Spleen (tissue), 11 donors: Measurements from ENCODE around the gene MUC20. TPM values are rescaled to one million over a fixed set of nuclear protein-coding genes. Genes with fewer than 3 reads are reported as not detected.
"Not testable (repeated sequence)": the region's sequence is repeated elsewhere in the genome, so short reads cannot be mapped to it uniquely, and the experiment has no call there.

Source experiments
- DNase-seq: peaks from one replicate; pipeline ENCODE4 v3.0.0-alpha.2; 2020
- H3K27ac ChIP-seq, 8 donors: fragments of 200-600 bp; sonication (generic) in 7 of 8; 1 replicate in 4 of 8; 2 replicates in 4 of 8; pipeline versions ENCODE4 v1.5.0 to v1.8.0; 2016 to 2021; ENCODE audit warnings: inconsistent platforms in 4 of 8, mild to moderate bottlenecking in 4 of 8, moderate library complexity in 1 of 8
- H3K27me3 ChIP-seq, 7 donors: fragments of 200-600 bp; sonication (generic) in 6 of 7; replicated peaks in 1 of 7; 1 replicate in 4 of 7; 2 replicates in 3 of 7; pipeline versions ENCODE4 v1.5.0 to v1.8.0; 2016 to 2021; ENCODE audit warnings: inconsistent platforms in 3 of 7, mild to moderate bottlenecking in 1 of 7
- H3K36me3 ChIP-seq, 6 donors: fragments of 200-600 bp; sonication (generic) in 5 of 6; 1 replicate in 4 of 6; 2 replicates in 2 of 6; pipeline versions ENCODE4 v1.5.0 to v1.8.0; 2016 to 2021; ENCODE audit warnings: inconsistent platforms in 2 of 6
- H3K4me1 ChIP-seq, 6 donors: fragments of 200-600 bp; sonication (generic) in 5 of 6; 1 replicate in 3 of 6; 2 replicates in 3 of 6; pipeline versions ENCODE4 v1.5.0 to v1.8.0; 2016 to 2021; ENCODE audit warnings: inconsistent platforms in 3 of 6
- H3K4me3 ChIP-seq, 8 donors: fragments of 200-600 bp; sonication (generic) in 7 of 8; 1 replicate in 4 of 8; 2 replicates in 4 of 8; pipeline versions ENCODE4 v1.5.0 to v1.8.0; 2016 to 2021; ENCODE audit warnings: inconsistent platforms in 4 of 8, mild to moderate bottlenecking in 4 of 8, moderate library complexity in 2 of 8
- H3K9me3 ChIP-seq, 8 donors: fragments of 200-600 bp; sonication (generic) in 7 of 8; 1 replicate in 4 of 8; 2 replicates in 4 of 8; pipeline versions ENCODE4 v1.5.0 to v1.8.0; 2016 to 2021; ENCODE audit warnings: inconsistent platforms in 4 of 8
- POLR2A ChIP-seq, 3 donors: fragments of 450-650 bp; IDR thresholded peaks; one replicate each; pipeline ENCODE4 v1.5.1; 2017; ENCODE audit warnings: antibody characterized with exemption in 3 of 3, mild to moderate bottlenecking in 1 of 3
- POLR2AphosphoS5 ChIP-seq, 3 donors: sonication (generic); formaldehyde crosslinking; IDR thresholded peaks; one replicate each; pipeline ENCODE4 v1.5.1; 2017; ENCODE audit warnings: antibody characterized with exemption in 3 of 3
- whole genome bisulfite sequencing, 5 donors: extraction: QIAGEN DNeasy Blood & Tissue Kit in 3 of 5; methylation state at CpG; one replicate each; pipeline versions ENCODE4 v1.1.5 to v1.1.7; 2013 to 2018; 5-methylcytosine and 5-hydroxymethylcytosine counted together
- intact Hi-C: fragments of 100-400 bp; cut with DNase I; formaldehyde crosslinking; loops from one replicate; pipeline ENCODE4 v1.15.0; 2023; ENCODE audit warnings: low total_unique reads
- polyA plus RNA-seq, 3 donors: library from polyadenylated mRNA; stranded (reverse); fragments of 200-250 nt; gene quantifications; one replicate each; pipeline ENCODE4 v1.2.1, GENCODE V29; 2013
- total RNA-seq, 7 donors: library from RNA; depleted of rRNA in 3 of 7; stranded (reverse); fragments of >200 nt in 3 of 7; fragmentation: NEBNext Ultra II Directional in 4 of 7; extraction: Animal tissue kit (Norgen Biotek cat#: 25700) in 4 of 7; gene quantifications; one replicate each; pipeline versions ENCODE4 v1.1.0 to v1.2.1, GENCODE V29; 2016 to 2021
- TF ChIP-seq, protein P1 (sequence below), 11 experiments: fragments of 200-600 bp in 7 of 11; fragments of 450-650 bp in 4 of 11; sonication (generic) in 4 of 11; IDR thresholded peaks in 8 of 11; conservative IDR thresholded peaks in 3 of 11; 1 replicate in 7 of 11; 2 replicates in 4 of 11; pipeline versions ENCODE4 v1.4.0 to v1.8.0; 2016 to 2021; ENCODE audit warnings: antibody characterized with exemption in 11 of 11, inconsistent platforms in 4 of 11, mild to moderate bottlenecking in 1 of 11
- donor health status: healthy with polysubstance abuse.
- donor health status: DM: no; HTN: no; CAD: no; lungs with moderate emphysema.
- donor health status: DM: no; HTN: no; CAD: no.
- donor health status: Bipolar disorder and iron deficiency.
- donor health status: healthy.
- donor health status: DM: no; HTN: no; CAD: no.
- donor health status: DM: yes; HTN: yes; CAD: no.

MUC20 gene
- total and polyA plus RNA-seq, 10 donors: 0.38 to 13.6 (median 3.2) TPM

DNA sequence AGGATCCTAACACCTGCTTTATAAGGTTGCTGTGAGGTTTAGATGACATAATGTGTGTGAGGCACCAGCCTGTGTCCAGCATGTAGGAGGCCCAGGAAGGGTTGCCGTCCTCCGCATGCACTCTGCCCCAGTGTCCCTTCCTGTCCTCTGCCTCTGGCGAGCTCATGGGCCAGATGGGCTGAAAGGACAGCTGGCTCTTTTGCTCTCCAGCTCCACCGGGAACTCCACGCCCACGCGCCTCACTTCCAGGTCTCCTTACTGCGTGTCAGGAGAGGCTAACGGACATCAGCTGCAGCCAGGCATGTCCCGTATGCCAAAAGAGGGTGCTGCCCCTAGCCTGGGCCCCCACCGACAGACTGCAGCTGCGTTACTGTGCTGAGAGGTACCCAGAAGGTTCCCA, 12.2 kb downstream of the MUC20 start:
- peaks cover 0 to 80% (median 0%) of the 10 kb centered on the region in 6 donors for H3K36me3 ChIP-seq
- TF ChIP-seq POLR2A (IDR thresholded peaks at IDR 0.05) (no peak), POLR2AphosphoS5 (IDR thresholded peaks at IDR 0.05) (no peak)
- TF ChIP-seq, protein P1, sequence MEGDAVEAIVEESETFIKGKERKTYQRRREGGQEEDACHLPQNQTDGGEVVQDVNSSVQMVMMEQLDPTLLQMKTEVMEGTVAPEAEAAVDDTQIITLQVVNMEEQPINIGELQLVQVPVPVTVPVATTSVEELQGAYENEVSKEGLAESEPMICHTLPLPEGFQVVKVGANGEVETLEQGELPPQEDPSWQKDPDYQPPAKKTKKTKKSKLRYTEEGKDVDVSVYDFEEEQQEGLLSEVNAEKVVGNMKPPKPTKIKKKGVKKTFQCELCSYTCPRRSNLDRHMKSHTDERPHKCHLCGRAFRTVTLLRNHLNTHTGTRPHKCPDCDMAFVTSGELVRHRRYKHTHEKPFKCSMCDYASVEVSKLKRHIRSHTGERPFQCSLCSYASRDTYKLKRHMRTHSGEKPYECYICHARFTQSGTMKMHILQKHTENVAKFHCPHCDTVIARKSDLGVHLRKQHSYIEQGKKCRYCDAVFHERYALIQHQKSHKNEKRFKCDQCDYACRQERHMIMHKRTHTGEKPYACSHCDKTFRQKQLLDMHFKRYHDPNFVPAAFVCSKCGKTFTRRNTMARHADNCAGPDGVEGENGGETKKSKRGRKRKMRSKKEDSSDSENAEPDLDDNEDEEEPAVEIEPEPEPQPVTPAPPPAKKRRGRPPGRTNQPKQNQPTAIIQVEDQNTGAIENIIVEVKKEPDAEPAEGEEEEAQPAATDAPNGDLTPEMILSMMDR (IDR thresholded peaks at IDR 0.05 in 8 of 11, conservative IDR thresholded peaks at IDR 0.05 in 3 of 11): no peak
- 77 to 84% (median 81%) methylated on average over 10 to 12 of the region's 12 CpGs for WGBS, 5 donors
- H3K9me3 ChIP-seq: no peaks in the 10 kb centered on the region
- intact Hi-C loops: no loop called here
- H3K4me3 ChIP-seq: no peak overlapping the region
- H3K27me3 ChIP-seq: no peaks in the 10 kb centered on the region
- no peaks in the 10 kb centered on the region for H3K4me1 ChIP-seq
- H3K27ac ChIP-seq: no peak overlapping the region
- DNase-seq: no peak

- TF ChIP-seq, protein P1 (IDR thresholded peaks at IDR 0.05 in 8 of 11, conservative IDR thresholded peaks at IDR 0.05 in 3 of 11): no peak
- no peak for TF ChIP-seq POLR2AphosphoS5 (IDR thresholded peaks at IDR 0.05)
- TF ChIP-seq POLR2A (IDR thresholded peaks at IDR 0.05): no peak
- Histone ChIP-seq H3K36me3 (peaks cover 0 to 74% (median 0%) of the 10 kb centered on the region in 6 donors), H3K4me3 (no peak overlapping the region), H3K4me1 (no peaks in the 10 kb centered on the region), H3K9me3 (no peaks in the 10 kb centered on the region), H3K27ac (no peak overlapping the region), H3K27me3 (no peaks in the 10 kb centered on the region)
- WGBS, 5 donors: 74 to 84% (median 78%) methylated on average over 16 of the region's 16 CpGs
- intact Hi-C loops: no loop called here
- DNase-seq: no peak
Measured at GRCh38 chr3:195735036-195735695, 14.4 kb downstream of the MUC20 start.

- H3K27me3 ChIP-seq: no peaks in the 10 kb centered on the region
- intact Hi-C loops: no loop called here
- DNase-seq: no peak
Measured at GRCh38 chr3:195736866-195737490, 16.2 kb downstream of the MUC20 start.

GRCh38 chr3:195737782-195738181, 17.0 kb downstream of the MUC20 start:
- H3K9me3 ChIP-seq, DNase-seq, intact Hi-C loops, H3K27ac ChIP-seq, H3K27me3 ChIP-seq, H3K4me1 ChIP-seq, H3K4me3 ChIP-seq: not testable (repeated sequence)
- 61 to 86% (median 72%) methylated on average over 6 of the region's 6 CpGs for WGBS, 5 donors
- H3K36me3 ChIP-seq: peaks cover 0 to 48% (median 0%) of the 10 kb centered on the region in 6 donors

More at GRCh38 chr3:195736866-195737490, 16.2 kb downstream of the MUC20 start:
- no peak overlapping the region for H3K27ac ChIP-seq
- peaks cover 0 to 56% (median 0%) of the 10 kb centered on the region in 6 donors for H3K36me3 ChIP-seq
- H3K9me3 ChIP-seq: no peaks in the 10 kb centered on the region
- TF ChIP-seq, protein P1 (IDR thresholded peaks at IDR 0.05 in 8 of 11, conservative IDR thresholded peaks at IDR 0.05 in 3 of 11): no peak
- TF ChIP-seq POLR2AphosphoS5 (IDR thresholded peaks at IDR 0.05): no peak
- no peak for TF ChIP-seq POLR2A (IDR thresholded peaks at IDR 0.05)
- no peak overlapping the region for H3K4me3 ChIP-seq
- H3K4me1 ChIP-seq: no peaks in the 10 kb centered on the region
- 86 to 91% (median 87%) methylated on average over 12 of the region's 12 CpGs for WGBS, 5 donors
